OCI-LY7 (cell line): ENCODE data around the gene PDE10A.

Experiments used
- CTCF ChIP-seq: fragments of 200-600 bp; sonication (generic); conservative IDR thresholded peaks from 2 replicates; pipeline ENCODE4 v1.5.1; 2014; ENCODE audit warnings: mild to moderate bottlenecking, antibody characterized with exemption, low read length, moderate library complexity, mixed read lengths
- EZH2phosphoT487 ChIP-seq: fragments of 200-600 bp; sonication (generic); IDR thresholded peaks from 2 replicates; pipeline ENCODE4 v1.6.1; 2018; ENCODE audit warnings: low read depth, borderline replicate concordance, mild to moderate bottlenecking, mixed run types, antibody characterized with exemption, low read length, moderate library complexity, mixed read lengths

DNA sequence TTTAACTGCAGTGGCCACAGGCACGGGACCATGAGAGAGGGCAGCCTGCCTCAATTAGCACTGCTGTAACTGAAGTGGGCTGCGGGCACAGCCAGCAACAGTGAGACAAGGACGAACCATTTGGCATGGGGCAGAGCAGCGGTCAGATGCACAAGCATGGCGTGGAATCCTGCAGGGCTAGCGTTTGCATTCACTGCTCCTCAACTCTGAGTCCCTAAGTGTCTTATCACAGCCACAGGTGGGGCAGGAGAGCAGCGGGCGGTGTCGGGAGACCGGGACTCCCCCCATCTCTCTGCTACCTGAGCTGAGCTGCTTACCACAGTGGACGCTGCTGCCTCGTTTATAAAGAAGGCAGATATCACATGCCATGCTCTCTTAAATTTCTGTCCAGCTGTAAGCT, 31.3 kb upstream of the PDE10A start:
- no peak for TF ChIP-seq CTCF
- no peak for TF ChIP-seq EZH2phosphoT487
